Thyroid gland (tissue), 4 donors: Measurements from ENCODE around the gene ARHGEF10L.

Experiments
- CTCF ChIP-seq, 6 experiments: fragments of 200-600 bp in 3 of 6; fragments of 450-650 bp in 3 of 6; sonication (generic) in 3 of 6; IDR thresholded peaks; one replicate each; pipeline ENCODE4 v1.5.1; 2016 to 2019; ENCODE audit warnings: antibody characterized with exemption in 6 of 6, mild to moderate bottlenecking in 2 of 6, inconsistent platforms in 1 of 6, moderate library complexity in 1 of 6
- POLR2A ChIP-seq, 2 donors: fragments of 450-650 bp; IDR thresholded peaks; one replicate each; pipeline ENCODE4 v1.6.1; 2017; ENCODE audit warnings: antibody characterized with exemption in 2 of 2, mild to moderate bottlenecking in 2 of 2, moderate library complexity in 1 of 2

GRCh38 chr1:17710889-17711576 is 171.5 kb downstream of the ARHGEF10L start:
- TF ChIP-seq CTCF (IDR thresholded peaks at IDR 0.05): no peak
- TF ChIP-seq POLR2A (IDR thresholded peaks at IDR 0.05): no peak
